Measurements from ENCODE around the gene EIF4E2. TPM values are rescaled to one million over a fixed set of nuclear protein-coding genes. Genes with fewer than 3 reads are reported as not detected.
"Not testable (repeated sequence)": the region's sequence is repeated elsewhere in the genome, so short reads cannot be mapped to it uniquely, and the experiment has no call there.

The EIF4E2 gene
- polyA plus RNA-seq, 3 donors = 106 to 118 (median 112) TPM

DNA sequence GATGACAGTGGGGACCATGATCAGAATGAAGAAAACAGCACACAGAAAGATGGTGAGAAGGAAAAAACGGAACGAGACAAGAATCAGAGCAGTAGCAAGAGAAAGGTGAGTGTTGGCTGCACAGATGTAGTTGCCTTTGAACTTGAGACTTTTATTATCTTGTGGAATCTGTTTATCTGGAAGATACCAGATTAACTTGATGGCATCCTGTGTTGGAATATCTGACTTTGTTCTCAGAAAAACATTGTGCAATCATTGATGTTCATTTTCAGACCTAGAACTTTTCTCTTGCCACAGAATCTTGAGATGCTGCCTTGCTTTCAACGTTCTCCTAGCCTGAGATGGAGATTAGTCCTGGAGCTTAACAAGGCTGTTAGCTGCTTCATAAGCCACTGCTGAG is 5.9 kb downstream of the EIF4E2 start:
- DNase-seq (ENCODE audit: low read depth in 3 of 3, low spot score in 2 of 3) = no peak

DNA sequence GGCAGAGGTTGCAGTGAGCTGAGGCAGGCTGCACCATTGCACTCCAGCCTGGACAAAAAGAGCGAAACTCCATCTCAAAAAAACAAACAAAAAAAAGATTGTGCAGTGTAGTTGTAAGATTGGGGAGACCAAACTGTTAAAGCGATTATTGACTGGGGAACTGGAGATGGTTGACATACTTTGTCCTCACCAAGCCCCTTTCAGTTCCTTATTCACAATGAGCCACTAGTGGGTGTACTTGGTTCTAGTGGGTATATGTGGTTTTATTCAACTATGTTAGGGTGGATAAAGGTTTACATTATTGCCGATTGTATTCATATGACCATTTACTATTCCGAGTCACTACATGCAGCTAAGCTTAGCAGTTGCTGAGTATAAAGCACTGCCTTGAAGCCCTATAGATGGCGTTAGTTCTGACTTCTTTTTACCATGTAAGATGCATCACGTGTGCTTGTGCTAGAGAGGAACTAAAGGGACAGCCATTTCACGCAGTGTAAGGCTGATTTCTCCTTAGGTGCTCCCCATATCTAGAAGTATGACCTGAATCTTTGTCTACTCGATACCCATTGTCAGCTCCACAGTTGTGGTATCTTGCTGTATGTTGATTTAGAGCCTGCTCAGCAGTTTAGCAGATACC is 12.1 kb downstream of the EIF4E2 start:
- no peak for DNase-seq (ENCODE audit: low read depth in 3 of 3, low spot score in 2 of 3)

DNA sequence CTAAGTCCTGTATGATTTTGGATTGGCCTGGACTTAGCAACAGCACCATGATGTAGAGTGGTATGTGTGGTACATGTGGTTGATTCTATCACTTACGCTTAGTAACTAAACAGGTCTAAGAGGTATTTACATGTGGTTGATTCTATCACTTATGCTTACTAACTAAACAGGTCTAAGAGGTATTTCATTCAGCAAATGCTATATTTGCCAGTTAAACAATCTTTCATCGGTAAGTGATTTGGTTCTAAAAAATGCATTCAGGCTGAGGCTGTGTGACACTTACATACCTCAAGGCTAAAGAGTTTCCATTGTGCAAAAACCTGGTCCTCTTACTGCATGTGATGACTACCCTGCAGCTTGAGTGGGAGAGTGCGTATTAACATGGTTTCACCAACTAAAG is 13.1 kb downstream of the EIF4E2 start:
- no peak for DNase-seq (ENCODE audit: low read depth in 3 of 3, low spot score in 2 of 3)

DNA sequence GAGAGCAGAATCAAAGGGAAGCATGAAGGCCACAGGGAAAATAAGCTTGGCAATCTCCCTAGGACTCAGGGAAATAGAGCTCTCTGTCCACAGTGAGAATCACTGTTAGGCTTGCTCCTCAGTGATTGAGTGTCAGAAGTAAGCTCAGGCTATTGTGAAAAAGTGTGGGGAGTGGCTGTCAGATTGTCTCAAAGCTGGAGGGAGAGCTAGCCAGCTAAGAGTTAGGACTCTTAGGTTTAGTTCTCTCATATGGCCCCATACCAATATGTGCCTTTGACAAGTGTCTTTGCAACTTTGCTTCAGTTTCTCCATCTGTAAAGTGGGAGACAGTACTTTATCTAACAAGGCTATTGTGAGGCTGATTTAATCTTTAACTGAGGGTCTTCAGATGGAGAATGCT is 17.2 kb downstream of the EIF4E2 start:
- no peak for DNase-seq (ENCODE audit: low read depth in 3 of 3, low spot score in 2 of 3)

DNA sequence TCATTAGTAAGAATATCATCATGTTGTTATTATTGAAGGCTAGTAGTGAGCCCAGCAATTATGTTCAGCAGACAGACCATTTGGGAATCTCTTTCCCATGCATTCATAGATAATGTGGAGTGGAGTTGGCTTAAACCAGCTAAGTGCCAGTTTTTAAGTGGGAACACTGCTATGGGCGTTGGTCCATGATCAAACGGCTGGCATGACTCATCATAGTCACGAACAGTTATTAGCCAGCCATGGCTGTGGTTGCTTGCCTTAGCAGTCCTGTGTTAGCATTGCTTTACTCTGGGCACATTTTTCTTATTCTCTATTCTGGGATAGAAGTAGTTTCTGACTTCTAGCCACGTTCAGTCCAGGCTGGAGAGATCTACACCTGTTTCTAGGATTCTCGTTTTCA is 17.7 kb downstream of the EIF4E2 start:
- no peak for DNase-seq (ENCODE audit: low read depth in 3 of 3, low spot score in 2 of 3)

DNA sequence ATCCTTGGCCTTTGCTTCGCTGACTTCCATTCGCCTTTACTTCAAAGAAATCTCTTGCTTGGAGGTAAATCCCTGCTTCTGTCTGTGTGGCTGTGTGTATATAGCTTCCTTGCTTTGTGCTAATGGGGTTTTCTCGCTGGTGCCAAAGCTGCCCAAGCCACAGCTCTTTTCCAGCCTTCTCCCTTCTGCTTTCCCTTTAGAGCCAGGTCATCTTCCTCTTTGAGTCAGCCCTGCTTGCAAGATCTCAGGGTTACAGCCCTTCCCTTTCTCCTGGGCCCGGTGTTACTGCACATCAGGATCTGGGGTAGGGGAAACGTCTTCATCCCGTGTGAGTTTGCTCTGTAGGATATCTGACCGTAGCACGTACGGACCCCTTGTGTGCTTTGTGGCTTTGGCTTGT is 19.1 kb downstream of the EIF4E2 start:
- DNase-seq (ENCODE audit: low read depth in 3 of 3, low spot score in 2 of 3) = no peak

DNA sequence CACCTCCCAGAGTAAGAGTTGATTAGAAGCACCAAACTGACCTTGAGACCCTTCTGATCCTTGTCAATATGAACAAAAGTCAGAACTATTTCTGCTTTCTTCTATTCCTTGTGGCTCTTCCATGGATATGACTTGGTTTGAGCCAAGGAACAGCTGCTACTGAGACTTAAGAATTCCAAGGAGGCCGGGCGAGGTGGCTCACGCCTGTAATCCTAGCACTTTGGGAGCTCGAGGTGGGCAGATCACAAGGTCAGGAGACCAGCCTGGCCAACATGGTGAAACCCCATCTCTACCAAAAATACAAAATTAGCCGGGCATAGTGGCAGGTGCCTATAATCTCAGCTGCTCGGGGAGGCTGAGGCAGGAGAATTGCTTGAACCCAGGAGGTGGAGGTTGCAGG is 20.0 kb downstream of the EIF4E2 start:
- not testable (repeated sequence) for DNase-seq (ENCODE audit: low read depth in 3 of 3, low spot score in 2 of 3)

DNA sequence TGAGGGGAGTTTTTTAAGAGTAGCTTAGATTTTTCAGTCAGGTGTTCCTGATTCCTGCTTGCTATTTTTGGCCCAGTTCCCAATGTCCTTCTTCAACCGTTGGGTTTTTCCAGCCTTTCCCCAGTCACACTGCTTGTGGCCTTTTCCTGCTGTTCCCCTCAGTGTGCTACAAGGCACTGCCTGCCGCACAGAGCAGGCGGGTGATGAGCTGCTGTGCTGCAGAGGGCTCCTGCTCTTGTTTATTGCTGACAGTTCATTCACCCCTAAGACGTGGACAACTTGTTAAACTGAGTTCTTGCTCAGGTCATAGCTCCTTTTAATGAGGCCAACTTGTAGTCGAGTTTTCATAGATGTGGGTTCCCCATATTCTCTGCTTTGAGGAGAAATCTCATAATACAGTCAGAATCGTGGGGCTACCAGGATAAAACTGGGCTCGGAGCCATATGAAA is 20.6 kb downstream of the EIF4E2 start:
- no peak for DNase-seq (ENCODE audit: low read depth in 3 of 3, low spot score in 2 of 3)

DNA sequence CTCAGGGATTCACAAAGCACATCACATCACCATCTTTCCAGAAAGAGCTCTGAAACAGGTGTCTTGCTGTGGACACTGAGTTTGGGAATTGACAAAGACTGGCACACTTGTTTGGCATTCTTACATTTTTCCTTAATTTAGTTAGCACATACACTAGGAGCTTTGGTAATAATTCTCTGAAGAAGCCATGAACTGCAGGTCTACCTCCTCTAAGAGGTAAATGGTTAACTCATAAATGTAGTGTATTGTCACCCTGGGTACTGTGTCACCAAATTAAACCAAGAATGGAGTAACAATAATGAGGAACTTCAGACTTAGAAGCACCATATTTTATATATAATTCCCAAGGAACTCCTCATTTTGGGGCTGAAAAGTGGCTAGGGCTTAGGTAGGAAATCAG is 22.6 kb downstream of the EIF4E2 start:
- no peak for DNase-seq (ENCODE audit: low read depth in 3 of 3, low spot score in 2 of 3)

DNA sequence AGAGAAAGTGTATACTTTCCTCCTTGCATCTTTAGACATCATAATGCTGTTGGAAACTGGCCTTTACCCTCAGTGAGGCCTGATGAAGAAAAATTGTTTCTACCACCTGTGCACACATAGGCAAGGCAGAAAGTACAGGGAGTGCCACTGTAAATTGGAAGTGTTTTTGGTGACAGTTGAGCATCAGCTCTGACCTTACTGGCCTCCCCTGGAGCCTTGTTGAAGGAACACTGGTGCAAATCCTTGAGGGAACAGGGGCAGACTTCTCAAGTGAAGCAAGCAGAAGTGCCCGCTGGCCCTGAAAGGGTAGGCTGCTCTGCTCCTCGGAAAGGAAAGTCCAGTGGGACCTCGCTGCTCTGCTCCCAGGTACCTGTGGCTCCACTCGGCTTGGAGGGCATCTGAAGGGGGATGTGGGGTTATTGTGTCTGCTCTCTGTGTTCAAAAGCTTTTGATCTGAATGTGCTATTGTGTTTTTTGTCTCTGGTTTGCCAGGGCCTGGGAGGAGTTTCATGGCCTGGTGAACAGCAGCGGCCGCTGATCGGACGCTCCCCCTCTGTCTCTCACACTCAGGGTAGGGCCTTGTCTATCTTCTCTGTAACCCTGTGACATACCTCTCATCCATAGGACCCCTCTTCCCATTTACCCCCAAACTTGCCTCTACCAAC is 23.4 kb downstream of the EIF4E2 start:
- no peak for DNase-seq (ENCODE audit: low read depth in 3 of 3, low spot score in 2 of 3)

DNA sequence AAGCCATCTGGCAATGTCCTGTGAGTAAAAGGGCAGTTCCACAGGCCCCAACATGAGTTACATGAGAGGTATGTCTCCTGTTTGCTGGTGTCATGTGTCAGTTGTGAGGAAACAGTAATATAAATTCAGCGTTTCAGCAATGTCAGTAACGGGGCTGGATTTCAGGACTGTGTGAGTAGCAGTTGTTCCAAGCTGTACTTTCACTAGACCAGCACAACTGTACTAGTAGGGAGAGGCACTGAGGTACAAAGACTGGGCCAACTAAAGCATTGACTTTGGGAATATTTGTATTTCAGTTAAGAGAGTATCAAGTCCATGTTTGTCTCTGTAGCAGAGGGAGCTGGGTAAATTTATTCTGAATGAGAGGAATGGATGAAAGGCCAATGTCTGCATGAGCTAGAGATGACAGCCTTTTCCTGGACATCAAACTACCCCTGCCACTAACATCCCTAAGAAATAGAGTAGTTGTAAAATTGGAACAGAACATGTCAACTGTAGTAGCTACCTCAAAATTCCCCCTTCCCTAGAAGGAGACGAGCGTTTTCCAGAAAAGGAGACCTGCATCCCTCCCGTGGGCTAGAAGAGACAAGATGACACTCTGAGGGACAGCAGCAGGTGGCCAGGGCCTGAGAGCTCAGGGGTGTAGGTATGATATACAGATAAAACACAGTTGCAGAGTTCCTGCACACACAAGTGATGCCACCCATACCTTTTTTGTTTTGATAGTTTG is 24.4 kb downstream of the EIF4E2 start:
- no peak for DNase-seq (ENCODE audit: low read depth in 3 of 3, low spot score in 2 of 3)

DNA sequence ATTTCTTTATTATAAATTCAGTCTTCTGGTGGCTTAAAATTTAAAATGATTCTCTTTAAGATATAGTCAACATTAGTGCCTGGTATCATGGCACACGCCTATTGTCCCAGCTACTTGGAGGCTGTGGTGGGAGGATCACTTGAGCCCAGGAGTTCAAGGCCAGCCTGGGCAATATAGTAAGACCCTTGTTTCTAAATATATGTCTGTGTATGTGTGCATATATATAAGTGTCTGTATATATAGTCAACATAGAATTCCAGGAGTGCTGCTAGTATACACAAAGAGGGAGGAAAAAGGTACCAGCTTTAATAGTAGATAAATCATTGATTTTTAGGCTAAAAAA is 24.9 kb downstream of the EIF4E2 start:
- no peak for DNase-seq (ENCODE audit: low read depth in 3 of 3, low spot score in 2 of 3)

DNA sequence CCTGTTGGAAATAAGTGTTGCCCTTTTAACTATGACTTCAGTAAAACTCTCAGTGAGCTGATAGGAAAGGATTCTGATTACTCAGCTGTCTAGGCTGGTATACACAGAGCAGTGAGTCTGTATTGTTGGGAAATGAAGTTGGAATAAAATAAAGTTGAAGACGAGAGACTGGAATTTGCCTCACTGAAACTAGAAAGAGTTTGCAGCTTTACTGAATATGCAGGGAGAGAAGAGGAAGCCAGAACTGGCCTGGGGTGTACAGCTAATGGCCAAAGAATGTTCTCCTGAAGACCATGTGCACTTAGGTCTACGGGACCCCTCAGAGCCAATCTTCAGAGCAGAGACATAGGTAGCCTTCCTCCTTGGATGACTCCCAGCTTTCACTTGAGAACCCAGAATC is 26.5 kb downstream of the EIF4E2 start:
- no peak for DNase-seq (ENCODE audit: low read depth in 3 of 3, low spot score in 2 of 3)

DNA sequence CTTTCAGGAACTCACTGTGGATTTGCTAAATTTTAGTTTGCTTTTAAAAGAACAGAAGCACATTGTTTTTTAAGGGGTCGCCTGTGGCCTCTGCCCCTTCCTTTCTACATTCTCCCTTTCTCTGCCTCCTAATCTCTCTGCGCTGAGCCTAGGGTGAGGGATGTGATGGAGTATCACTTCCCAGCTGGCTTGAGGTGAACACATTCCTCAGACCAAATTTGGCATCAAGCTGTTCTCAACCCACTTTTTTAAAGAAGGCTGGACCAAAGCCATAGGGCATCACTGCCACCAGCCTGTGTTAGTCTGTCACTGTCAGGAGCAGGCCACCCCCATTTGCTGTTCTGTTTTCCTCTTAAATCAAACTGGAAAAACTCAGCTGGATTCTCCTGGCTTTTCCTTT is 27.4 kb downstream of the EIF4E2 start:
- no peak for DNase-seq (ENCODE audit: low read depth in 3 of 3, low spot score in 2 of 3)

DNA sequence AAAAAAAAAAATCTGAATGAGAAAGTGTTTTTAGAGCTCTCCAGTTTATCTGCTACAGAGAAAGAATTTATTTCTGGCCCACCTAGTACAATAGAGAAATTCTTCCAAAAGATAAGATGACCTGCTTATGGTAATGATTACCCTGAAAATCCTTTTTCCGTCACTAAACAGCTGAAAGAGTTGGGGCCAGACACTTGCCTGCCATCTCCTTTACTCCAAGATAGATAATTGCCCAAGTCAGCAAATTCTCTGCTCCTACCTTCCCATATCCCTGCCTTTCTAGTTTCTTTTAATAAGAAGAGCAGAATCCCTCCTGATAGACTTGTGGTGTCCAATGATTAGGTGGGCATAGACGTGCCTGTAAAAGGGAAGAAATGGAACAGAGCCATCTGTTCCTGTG is 28.1 kb downstream of the EIF4E2 start:
- DNase-seq (ENCODE audit: low read depth in 3 of 3, low spot score in 2 of 3) = no peak

DNA sequence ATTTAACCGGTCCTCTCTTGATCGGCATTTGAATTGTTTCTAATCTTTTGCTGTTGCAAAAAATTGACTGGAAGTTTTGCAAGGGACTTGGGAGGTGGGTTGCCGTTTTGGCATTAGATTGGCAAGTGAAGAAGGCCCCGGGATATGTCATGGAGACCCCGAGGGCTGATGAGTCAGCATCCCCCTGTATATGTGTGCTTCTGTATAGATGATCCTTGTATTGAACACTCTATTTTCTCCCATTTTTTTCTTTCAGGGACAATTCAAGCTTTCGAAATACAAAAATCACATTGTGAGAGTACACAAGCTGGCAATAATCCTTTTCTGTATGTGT is 30.1 kb downstream of the EIF4E2 start:
- no peak for DNase-seq (ENCODE audit: low read depth in 3 of 3, low spot score in 2 of 3)

DNA sequence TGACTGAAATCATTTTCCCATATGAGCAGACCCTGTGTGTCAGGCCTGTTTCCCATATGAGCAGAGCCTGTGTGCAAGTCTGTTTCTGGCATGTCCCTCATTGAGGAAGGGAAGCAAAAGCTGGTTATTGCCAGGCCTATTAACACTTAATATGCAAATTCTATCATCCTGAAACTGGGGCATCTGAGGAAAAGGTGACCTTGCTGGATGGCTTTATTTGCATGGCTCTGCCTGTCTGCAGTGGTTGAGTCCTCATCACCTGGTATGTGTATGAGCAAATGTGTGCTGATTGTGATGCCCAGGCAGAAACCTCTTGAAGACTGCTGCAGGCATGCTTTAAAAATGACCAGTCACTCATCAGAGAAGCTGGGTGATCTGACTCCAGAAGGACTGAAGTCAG is 31.2 kb downstream of the EIF4E2 start:
- DNase-seq (ENCODE audit: low read depth in 3 of 3, low spot score in 2 of 3) = no peak

DNA sequence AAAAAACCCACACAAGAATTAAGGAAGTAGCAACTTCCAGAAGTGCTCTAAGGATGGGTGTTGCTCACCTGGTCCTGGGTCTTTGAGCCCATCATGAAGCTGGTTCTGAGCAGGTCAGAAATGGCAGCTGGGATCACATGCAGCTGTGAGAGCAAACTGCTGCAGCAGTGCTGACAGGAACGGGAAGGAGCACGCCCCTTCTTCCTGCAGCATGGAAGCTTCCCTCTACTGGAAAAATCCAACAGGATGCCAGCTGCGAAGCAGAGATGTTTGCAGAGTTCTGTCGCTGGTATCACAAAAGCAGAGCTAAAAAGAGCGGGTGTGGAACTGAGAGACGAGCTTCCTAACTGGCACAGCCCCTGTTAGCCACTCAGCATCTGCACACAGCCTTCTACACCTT is 33.7 kb downstream of the EIF4E2 start:
- no peak for DNase-seq (ENCODE audit: low read depth in 3 of 3, low spot score in 2 of 3)

DNA sequence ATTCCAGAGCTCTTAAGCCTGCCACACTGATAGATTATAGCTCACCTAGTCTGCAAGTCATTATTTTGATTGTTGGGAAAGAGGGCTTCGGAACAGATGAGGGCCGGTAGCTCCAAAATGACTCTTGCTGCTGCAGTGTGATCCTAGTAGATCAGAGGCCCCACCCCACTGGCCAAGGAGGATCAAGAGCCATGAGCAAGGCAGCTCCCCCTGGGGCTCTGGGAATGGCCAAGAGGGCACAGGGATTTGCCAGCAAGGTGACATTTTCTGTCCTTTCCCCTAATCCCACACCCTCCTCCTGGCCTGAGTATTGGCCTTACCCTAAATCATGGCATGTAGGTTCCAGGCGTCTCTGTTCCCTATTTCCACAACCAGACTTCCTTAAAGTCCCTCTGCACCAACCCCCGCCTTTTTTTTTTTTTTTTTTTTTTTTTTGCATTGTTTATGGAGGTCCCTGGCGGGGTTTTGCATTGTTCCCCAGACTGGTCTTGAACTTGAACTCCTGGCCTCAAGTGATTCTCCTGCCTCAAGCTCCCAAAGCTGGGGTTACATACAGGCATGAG is 36.5 kb downstream of the EIF4E2 start:
- no peak for DNase-seq (ENCODE audit: low read depth in 3 of 3, low spot score in 2 of 3)

DNA sequence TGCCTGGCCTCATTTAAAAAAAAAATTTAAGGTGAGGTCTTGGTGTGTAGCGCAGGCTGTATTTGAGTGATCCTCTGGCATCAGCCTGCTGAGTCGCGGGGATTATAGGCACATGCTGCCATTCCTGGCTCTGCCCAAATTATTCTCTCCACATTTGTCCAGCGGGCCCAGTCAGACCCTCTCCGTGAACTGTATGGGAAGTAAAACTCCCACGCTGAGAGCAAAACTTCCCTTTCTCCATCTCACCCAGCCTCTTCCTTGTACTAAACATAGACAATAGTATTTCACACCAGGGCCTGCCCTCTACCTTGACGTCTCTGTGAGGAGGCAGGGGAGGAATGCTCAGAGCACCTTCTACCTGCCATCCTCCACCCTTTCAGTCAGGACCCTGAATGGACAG is 37.0 kb downstream of the EIF4E2 start:
- DNase-seq (ENCODE audit: low read depth in 3 of 3, low spot score in 2 of 3) = no peak

DNA sequence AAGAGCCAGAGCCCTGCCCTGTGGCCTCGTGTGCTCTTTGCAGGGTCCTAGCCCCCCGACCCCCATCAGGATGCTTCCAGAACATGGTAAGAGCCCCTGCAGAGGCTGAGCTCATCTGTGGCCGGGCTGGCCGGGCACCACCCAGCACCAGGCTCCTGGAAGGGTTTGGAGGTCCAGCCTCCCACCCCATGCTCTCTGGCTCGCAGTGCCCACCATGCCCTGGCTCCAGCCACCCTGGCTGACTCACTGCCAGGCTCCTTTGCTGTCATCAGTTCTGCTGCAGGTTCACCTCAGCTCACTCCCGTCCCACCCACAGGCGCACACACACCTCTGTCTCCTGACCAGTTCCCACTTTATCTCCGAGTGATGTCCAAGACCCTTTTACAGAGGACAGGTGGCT is 37.5 kb downstream of the EIF4E2 start:
- no peak for DNase-seq (ENCODE audit: low read depth in 3 of 3, low spot score in 2 of 3)
